ENCODE data around the gene C5.

GRCh38 chr9:120924698-120925534 is 125.2 kb downstream of the C5 start:
- no peak for TF ChIP-seq CTCF (IDR thresholded peaks at IDR 0.05)
- no peak for TF ChIP-seq POLR2A (IDR thresholded peaks at IDR 0.05)
